Esophagus muscularis mucosa (tissue), 4 donors: ENCODE data around the gene ZNF652.

Experiments
- EP300 ChIP-seq: sonication (generic); formaldehyde crosslinking; IDR thresholded peaks from one replicate; pipeline ENCODE4 v1.6.1; 2017; ENCODE audit warnings: antibody characterized with exemption
- POLR2A ChIP-seq: fragments of 450-650 bp; IDR thresholded peaks from one replicate; pipeline ENCODE4 v1.6.1; 2017; ENCODE audit warnings: antibody characterized with exemption, moderate library complexity, mild to moderate bottlenecking, low read depth
- POLR2AphosphoS5 ChIP-seq, 2 donors: sonication (generic); formaldehyde crosslinking; IDR thresholded peaks; one replicate each; pipeline ENCODE4 v1.6.1; 2017; ENCODE audit warnings: antibody characterized with exemption in 2 of 2
- TF ChIP-seq, protein P1 (sequence below), 3 experiments: fragments of 200-600 bp in 2 of 3; fragments of 450-650 bp in 1 of 3; sonication (generic) in 2 of 3; IDR thresholded peaks; one replicate each; pipeline ENCODE4 v1.5.1; 2017 to 2019; ENCODE audit warnings: antibody characterized with exemption in 3 of 3, mild to moderate bottlenecking in 2 of 3, moderate library complexity in 1 of 3

DNA sequence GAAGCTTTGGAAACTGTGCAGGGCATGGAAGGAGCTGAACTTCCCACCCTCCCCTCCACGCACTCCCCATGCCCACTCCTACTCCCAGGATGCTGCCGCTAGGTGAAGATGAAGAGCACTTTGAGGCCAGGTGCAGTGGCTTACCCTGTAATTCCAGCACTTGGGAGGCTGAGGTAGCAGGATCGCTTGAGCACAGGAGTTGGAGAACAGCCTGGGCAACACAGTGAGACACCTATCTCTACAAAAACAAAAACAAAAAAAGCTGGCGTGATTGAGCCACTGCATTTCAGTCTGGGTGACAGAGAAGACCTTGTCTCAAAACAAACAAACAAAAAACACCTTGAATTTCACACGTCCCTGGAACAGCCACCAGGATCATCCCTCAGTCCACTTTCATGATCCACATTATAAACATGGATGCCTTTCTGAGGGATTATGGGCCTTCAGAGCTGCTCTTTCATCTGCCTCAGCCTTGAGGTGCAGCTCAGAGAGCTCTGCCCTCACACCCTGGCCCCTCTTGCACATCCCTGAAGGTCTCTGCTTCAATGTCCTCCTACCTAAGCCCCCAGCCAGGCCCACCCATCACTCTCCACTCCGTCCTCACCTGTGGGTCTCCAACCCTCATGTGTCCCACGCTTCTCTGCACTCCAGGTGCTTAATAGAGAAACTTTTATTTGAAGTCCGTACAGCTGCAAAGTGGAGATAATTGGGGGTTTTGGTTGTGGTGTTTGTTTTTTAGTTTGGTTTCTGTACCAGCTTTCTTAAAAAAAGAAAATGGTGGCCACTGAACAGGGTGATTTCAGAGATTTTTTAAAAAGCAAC, 26.9 kb upstream of the ZNF652 start:
- TF ChIP-seq POLR2A (no peak), EP300 (no peak), POLR2AphosphoS5 (IDR thresholded peaks at IDR 0.05) (no peak)
- TF ChIP-seq, protein P1, sequence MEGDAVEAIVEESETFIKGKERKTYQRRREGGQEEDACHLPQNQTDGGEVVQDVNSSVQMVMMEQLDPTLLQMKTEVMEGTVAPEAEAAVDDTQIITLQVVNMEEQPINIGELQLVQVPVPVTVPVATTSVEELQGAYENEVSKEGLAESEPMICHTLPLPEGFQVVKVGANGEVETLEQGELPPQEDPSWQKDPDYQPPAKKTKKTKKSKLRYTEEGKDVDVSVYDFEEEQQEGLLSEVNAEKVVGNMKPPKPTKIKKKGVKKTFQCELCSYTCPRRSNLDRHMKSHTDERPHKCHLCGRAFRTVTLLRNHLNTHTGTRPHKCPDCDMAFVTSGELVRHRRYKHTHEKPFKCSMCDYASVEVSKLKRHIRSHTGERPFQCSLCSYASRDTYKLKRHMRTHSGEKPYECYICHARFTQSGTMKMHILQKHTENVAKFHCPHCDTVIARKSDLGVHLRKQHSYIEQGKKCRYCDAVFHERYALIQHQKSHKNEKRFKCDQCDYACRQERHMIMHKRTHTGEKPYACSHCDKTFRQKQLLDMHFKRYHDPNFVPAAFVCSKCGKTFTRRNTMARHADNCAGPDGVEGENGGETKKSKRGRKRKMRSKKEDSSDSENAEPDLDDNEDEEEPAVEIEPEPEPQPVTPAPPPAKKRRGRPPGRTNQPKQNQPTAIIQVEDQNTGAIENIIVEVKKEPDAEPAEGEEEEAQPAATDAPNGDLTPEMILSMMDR (IDR thresholded peaks at IDR 0.05), result no peak
